K562 (cell line): ENCODE data around the gene ZMYND15. TPM values are rescaled to one million over a fixed set of nuclear protein-coding genes. Genes with fewer than 3 reads are reported as not detected.

Experiments used
- ATAC-seq: fragments of 200-7000 bp; cut with Tn5 transposase; 3 replicates; pipeline ENCODE4 v1.9.1; 2020; ENCODE audit warnings: moderate library complexity
- BruUV-seq: library from RNA; stranded (reverse); fragments of 400-500 nt; replicated peaks from 2 replicates; lab custom pipeline; 2021; lab: Mats Ljungman, UMichigan
- CTCF ChIA-PET: fragments of 300-600 bp; formaldehyde crosslinking; extraction: SDS; loops from one replicate; lab custom pipeline; 2021; ENCODE audit warnings: low intra/inter-chr PET ratio; lab: Yijun Ruan, JAX
- POLR2A ChIA-PET: fragments of 300-600, 350-650 bp; sonication (Branson Sonifier 250); formaldehyde crosslinking; extraction: SDS; loops from one replicate; lab custom pipeline; 2021; ENCODE audit warnings: antibody characterized with exemption, inconsistent platforms; lab: Yijun Ruan, JAX
- DNase-seq, 4 experiments: peaks; one replicate each; pipeline versions ENCODE4 v3.0.0 to v3.0.0-alpha.2; 2011 to 2018; ENCODE audit warnings: low spot score in 3 of 4, mixed read lengths in 3 of 4; ENCODE audit errors: extremely low read depth in 1 of 4
- FAIRE-seq: peaks from 2 replicates; lab custom pipeline; 2011; peaks lifted over from hg19 to GRCh38; lab: Jason Lieb, UNC
- H2AFZ ChIP-seq: 2 replicates; pipeline ENCODE4 v1.6.0; 2011; ENCODE audit warnings: low read depth, low read length, control low read depth, inconsistent platforms
- H3K27ac ChIP-seq: fragments of 200-600 bp; 3 replicates; pipeline ENCODE4 v1.8.0; 2011; ENCODE audit warnings: low read depth, mild to moderate bottlenecking, control low read depth, inconsistent platforms, low read length, moderate library complexity, mixed read lengths; ENCODE audit errors: extremely low read depth
- H3K27me3 ChIP-seq, 2 experiments: fragments of 300-600 bp in 1 of 2; 2 replicates in 1 of 2; 3 replicates in 1 of 2; pipeline versions ENCODE4 v1.6.0 to v1.8.0; 2011; ENCODE audit warnings: inconsistent platforms in 2 of 2, low read length in 2 of 2, mild to moderate bottlenecking in 1 of 2, mixed read lengths in 1 of 2, moderate library complexity in 1 of 2; ENCODE audit not compliant: control insufficient read depth in 2 of 2, insufficient read depth in 2 of 2
- H3K36me3 ChIP-seq: fragments of 300-600 bp; 3 replicates; pipeline ENCODE4 v1.8.0; 2011; ENCODE audit warnings: mild to moderate bottlenecking, low read length, inconsistent platforms; ENCODE audit not compliant: control insufficient read depth, insufficient read depth
- H3K4me1 ChIP-seq, 2 experiments: fragments of 200-600 bp in 1 of 2; replicated peaks in 1 of 2; 2 replicates in 1 of 2; 3 replicates in 1 of 2; pipeline versions ENCODE4 v1.5.1 to v1.8.0; 2011; ENCODE audit warnings: inconsistent platforms in 2 of 2, low read length in 2 of 2, mild to moderate bottlenecking in 1 of 2, mixed read lengths in 1 of 2, moderate library complexity in 1 of 2; ENCODE audit not compliant: control insufficient read depth in 2 of 2, insufficient read depth in 2 of 2
- H3K4me2 ChIP-seq: 2 replicates; pipeline ENCODE4 v1.6.1; 2011; ENCODE audit warnings: low read length, control low read depth, inconsistent platforms, mixed read lengths; ENCODE audit not compliant: insufficient read depth
- H3K4me3 ChIP-seq: fragments of 200-600 bp; sonication (generic), shearing (Covaris generic); 2 replicates; pipeline ENCODE4 v1.5.1; 2016; ENCODE audit warnings: control low read depth, inconsistent platforms
- H3K79me2 ChIP-seq: fragments of 200-600 bp; 3 replicates; pipeline ENCODE4 v1.8.0; 2011; ENCODE audit warnings: low read length, inconsistent platforms; ENCODE audit not compliant: control insufficient read depth, insufficient read depth
- H3K9ac ChIP-seq, 2 experiments: 2 replicates each; pipeline versions ENCODE4 v1.6.0 to v1.6.1; 2011; ENCODE audit warnings: low read depth in 2 of 2, low read length in 2 of 2, control low read depth in 1 of 2, inconsistent platforms in 1 of 2, mild to moderate bottlenecking in 1 of 2, mixed read lengths in 1 of 2; ENCODE audit not compliant: insufficient read depth in 1 of 2
- H3K9me1 ChIP-seq: one replicate; pipeline ENCODE4 v1.6.0; 2011; ENCODE audit warnings: inconsistent platforms, mild to moderate bottlenecking, low read length, moderate library complexity; ENCODE audit not compliant: control insufficient read depth, insufficient read depth
- H3K9me3 ChIP-seq: replicated peaks from 2 replicates; pipeline ENCODE4 v1.5.1; 2011; ENCODE audit warnings: low read depth, low read length, inconsistent platforms; ENCODE audit not compliant: control insufficient read depth, insufficient read depth
- H4K20me1 ChIP-seq: replicated peaks from 2 replicates; pipeline ENCODE4 v1.6.1; 2011; ENCODE audit warnings: low read length, inconsistent platforms, mixed read lengths; ENCODE audit not compliant: control insufficient read depth, insufficient read depth
- CLOCK ChIP-seq: fragments of 250-450 bp; sonication (Bioruptor Pico); IDR thresholded peaks from 2 replicates; pipeline ENCODE4 v1.4.0; 2020; ENCODE audit warnings: mild to moderate bottlenecking, moderate library complexity, borderline replicate concordance
- MBD2 ChIP-seq: sonication (generic); IDR thresholded peaks from 2 replicates; pipeline ENCODE4 v1.6.1; 2016; ENCODE audit warnings: low read depth, borderline replicate concordance
- PBX2 ChIP-seq, 2 experiments: IDR thresholded peaks in 1 of 2; conservative IDR thresholded peaks in 1 of 2; 2 replicates each; pipeline ENCODE4 v1.6.1; 2016; ENCODE audit warnings: low read depth in 2 of 2, mild to moderate bottlenecking in 1 of 2, missing compliant biosample characterization in 1 of 2, missing genetic modification characterization in 1 of 2, moderate library complexity in 1 of 2
- RBM25 ChIP-seq: fragments of 200-400 bp; formaldehyde crosslinking; IDR thresholded peaks from 2 replicates; pipeline ENCODE4 v1.6.1; 2018; ENCODE audit warnings: low read length, low read depth, moderate library complexity; ENCODE audit not compliant: severe bottlenecking
- SIRT6 ChIP-seq: IDR thresholded peaks from one replicate; pipeline ENCODE4 v1.6.1; 2012; ENCODE audit warnings: low read depth, mild to moderate bottlenecking, control low read depth, inconsistent platforms, low read length, moderate library complexity
- ZNF696 ChIP-seq: fragments of 250-450 bp; sonication (Bioruptor Pico); conservative IDR thresholded peaks from 2 replicates; pipeline ENCODE4 v1.4.0; 2020; ENCODE audit warnings: mild to moderate bottlenecking, moderate library complexity
- WGBS: fragments of 100-300 bp; shearing (Covaris generic); methylation state at CpG from one replicate; pipeline ENCODE4 v1.1.6; 2016; ENCODE audit warnings: low coverage, mixed read lengths; ENCODE audit not compliant: insufficient coverage; ENCODE audit errors: missing lambda C conversion rate; 5-methylcytosine and 5-hydroxymethylcytosine counted together
- in situ Hi-C: fragments of 300-500 bp; cut with MboI; formaldehyde crosslinking; loops from 4 replicates; pipeline ENCODE4 v1.15.0; 2018; ENCODE audit warnings: inconsistent platforms, mixed read lengths
- intact Hi-C: fragments of 100-400 bp; cut with micrococcal nuclease; formaldehyde crosslinking; loops from 2 replicates; pipeline ENCODE4 v1.14.2; 2022
- polyA plus RNA-seq, 8 experiments: library from polyadenylated mRNA; depleted of rRNA in 4 of 8; stranded (reverse) in 5 of 8; unstranded in 3 of 8; fragments of >200 nt; fragmentation: Nextera tagmentation in 2 of 8; fragmentation: Illumina TruSeq in 1 of 8; extraction: Ambion mirVana in 2 of 8; extraction: Trizol in 1 of 8; gene quantifications; 2 replicates each; pipeline versions ENCODE4 v1.2.1 to v1.2.3, GENCODE V29; 2011 to 2014; ENCODE audit warnings: inconsistent platforms in 1 of 8, missing spikeins in 1 of 8
- total RNA-seq, 7 experiments: library from RNA; depleted of rRNA in 6 of 7; stranded (reverse); fragments of >200 nt in 6 of 7; fragmentation: Illumina TruSeq in 2 of 7; extraction: Trizol in 2 of 7; gene quantifications; 2 replicates each; pipeline versions ENCODE4 v1.2.1 to v1.2.3, GENCODE V29; 2011 to 2021; ENCODE audit warnings: low replicate concordance in 1 of 7

The ZMYND15 gene
- total and polyA plus RNA-seq, 9 of the 15 experiments (the other 6 are each of a cell fraction or from before 2014, with no cell fraction given), result 0.09 TPM; not detected in 8

GRCh38 chr17:4693416-4693815, 46.2 kb upstream of the ZMYND15 start:
- FAIRE-seq (no peak), ATAC-seq (no peak)
- no peak overlapping the region for H3K4me3 ChIP-seq
- WGBS, result 84% methylated on average over 7 of the region's 9 CpGs
- no peaks in the 10 kb centered on the region; a peak in 1 of 5 replicates for H3K4me1 ChIP-seq
- H3K9me1 ChIP-seq, result no peaks in the 10 kb centered on the region
- TF ChIP-seq RBM25 (no peak), CLOCK (CRISPR knock-in tag) (no peak), ZNF696 (CRISPR knock-in tag) (no peak), PBX2 (CRISPR knock-in tag; IDR thresholded peaks at IDR 0.05; ENCODE audit: low read depth) (no peak), PBX2 (tag; conservative IDR thresholded peaks at IDR 0.05; ENCODE audit: low read depth) (no peak), SIRT6 (no peak), MBD2 (no peak)
- TF ChIP-seq, all 486 proteins: peak for 0
- Histone ChIP-seq H3K9ac (no peak overlapping the region), H3K9me3 (no peaks in the 10 kb centered on the region), H3K27me3 (no peaks in the 10 kb centered on the region), H3K4me2 (no peak overlapping the region), H2AFZ (no peak overlapping the region), H4K20me1 (no peaks in the 10 kb centered on the region), H3K79me2 (peaks cover 39% of the 10 kb centered on the region), H3K27ac (no peak overlapping the region), H3K36me3 (peaks cover 60% of the 10 kb centered on the region)
- no peak for DNase-seq
- BruUV-seq, result no TSS peak
- in situ Hi-C loops, result no loop called here
- POLR2A ChIA-PET, result no interaction called here
- intact Hi-C loops, result loop anchor here (10.0 kb wide), 1 partner anchor 69 kb away; no protein-coding TSS in a partner anchor
- CTCF ChIA-PET, result no interaction called here
